Activated T-cell treated with anti-CD3 and anti-CD28 coated beads, Interleukin-2, amount 50 U/mL, for 24 hours (primary cell): ENCODE results near the gene NAV2.
A peak's percentile ranks its signal among the peaks of the same experiment; 100 is the strongest.

Source experiments
- DNase-seq: peaks from one replicate; pipeline ENCODE4 v3.0.0-alpha.2; 2020
- H3K27ac Mint-ChIP-seq: 2 replicates; pipeline ENCODE4 v1.8.0; 2020; ENCODE audit warnings: mild to moderate bottlenecking, mixed read lengths
- H3K27me3 Mint-ChIP-seq: 2 replicates; pipeline ENCODE4 v1.8.0; 2020; ENCODE audit warnings: mixed read lengths
- H3K36me3 Mint-ChIP-seq: 2 replicates; pipeline ENCODE4 v1.8.0; 2020; ENCODE audit warnings: low read depth, mixed read lengths
- H3K4me1 Mint-ChIP-seq: 2 replicates; pipeline ENCODE4 v1.8.0; 2020; ENCODE audit warnings: low read depth, mixed read lengths
- H3K4me3 Mint-ChIP-seq: 2 replicates; pipeline ENCODE4 v1.8.0; 2020; ENCODE audit warnings: mild to moderate bottlenecking, moderate library complexity, mixed read lengths
- H3K9me3 Mint-ChIP-seq: 2 replicates; pipeline ENCODE4 v1.8.0; 2020; ENCODE audit warnings: mixed read lengths

The NAV2 gene

GRCh38 chr11:19712281-19713195 lies at the start of gene NAV2:
NAV2 (plus strand) TSS chr11:19712837; CDS start chr11:19713696, 859 bp downstream.
- no peaks in the 10 kb centered on the region for H3K36me3 Mint-ChIP-seq
- peaks cover 25% of the 10 kb centered on the region for H3K4me1 Mint-ChIP-seq
- peaks cover 53% of the 10 kb centered on the region for H3K27me3 Mint-ChIP-seq
- peak within 1 kb of the TSS; percentile 79 for H3K4me3 Mint-ChIP-seq
- DNase-seq: peak; percentile 82
- H3K9me3 Mint-ChIP-seq: no peaks in the 10 kb centered on the region
- peak within 1 kb of the TSS; percentile 82 for H3K27ac Mint-ChIP-seq

- H3K27ac Mint-ChIP-seq: no peak overlapping the region
- no peak overlapping the region for H3K4me3 Mint-ChIP-seq
- H3K36me3 Mint-ChIP-seq: no peaks in the 10 kb centered on the region
- DNase-seq: no peak
- H3K27me3 Mint-ChIP-seq: no peaks in the 10 kb centered on the region
- no peaks in the 10 kb centered on the region for H3K9me3 Mint-ChIP-seq
- peaks cover 12% of the 10 kb centered on the region for H3K4me1 Mint-ChIP-seq
Measured at GRCh38 chr11:19663206-19663605, 49.4 kb upstream of the NAV2 start.

GRCh38 chr11:19664886-19665548 lies 47.6 kb upstream of the NAV2 start:
- H3K27me3 Mint-ChIP-seq: no peaks in the 10 kb centered on the region
- H3K27ac Mint-ChIP-seq: no peak overlapping the region
- no peak for DNase-seq
- H3K36me3 Mint-ChIP-seq: no peaks in the 10 kb centered on the region
- H3K9me3 Mint-ChIP-seq: no peaks in the 10 kb centered on the region
- no peak overlapping the region for H3K4me3 Mint-ChIP-seq
- peaks cover 5% of the 10 kb centered on the region for H3K4me1 Mint-ChIP-seq

GRCh38 chr11:19666951-19667350 lies 45.7 kb upstream of the NAV2 start:
- H3K27me3 Mint-ChIP-seq: peaks cover 3% of the 10 kb centered on the region
- no peak overlapping the region for H3K4me3 Mint-ChIP-seq
- no peak overlapping the region for H3K27ac Mint-ChIP-seq
- H3K36me3 Mint-ChIP-seq: no peaks in the 10 kb centered on the region
- no peak for DNase-seq
- H3K4me1 Mint-ChIP-seq: no peaks in the 10 kb centered on the region
- no peaks in the 10 kb centered on the region for H3K9me3 Mint-ChIP-seq

- Mint-ChIP-seq H3K4me3 (no peak overlapping the region), H3K36me3 (no peaks in the 10 kb centered on the region), H3K9me3 (no peaks in the 10 kb centered on the region), H3K27me3 (peaks cover 3% of the 10 kb centered on the region), H3K27ac (no peak overlapping the region), H3K4me1 (no peaks in the 10 kb centered on the region)
- DNase-seq: no peak
Measured at GRCh38 chr11:19669511-19669910, 43.1 kb upstream of the NAV2 start.

- Mint-ChIP-seq H3K9me3 (no peaks in the 10 kb centered on the region), H3K27ac (no peak overlapping the region), H3K36me3 (no peaks in the 10 kb centered on the region), H3K27me3 (peaks cover 3% of the 10 kb centered on the region), H3K4me3 (no peak overlapping the region), H3K4me1 (peaks cover 4% of the 10 kb centered on the region)
- DNase-seq: no peak
Measured at GRCh38 chr11:19670030-19670791, 42.4 kb upstream of the NAV2 start.

GRCh38 chr11:19672586-19673206 lies 39.9 kb upstream of the NAV2 start:
- Mint-ChIP-seq H3K36me3 (no peaks in the 10 kb centered on the region), H3K27me3 (peaks cover 3% of the 10 kb centered on the region), H3K27ac (no peak overlapping the region), H3K4me3 (no peak overlapping the region), H3K9me3 (no peaks in the 10 kb centered on the region), H3K4me1 (peaks cover 9% of the 10 kb centered on the region)
- no peak for DNase-seq

- no peak overlapping the region for H3K27ac Mint-ChIP-seq
- no peak overlapping the region for H3K4me3 Mint-ChIP-seq
- H3K36me3 Mint-ChIP-seq: no peaks in the 10 kb centered on the region
- no peak for DNase-seq
- peaks cover 9% of the 10 kb centered on the region for H3K4me1 Mint-ChIP-seq
- H3K9me3 Mint-ChIP-seq: no peaks in the 10 kb centered on the region
- peaks cover 3% of the 10 kb centered on the region for H3K27me3 Mint-ChIP-seq
Measured at GRCh38 chr11:19673924-19674729, 38.5 kb upstream of the NAV2 start.

- Mint-ChIP-seq H3K4me1 (peaks cover 9% of the 10 kb centered on the region), H3K27me3 (peaks cover 3% of the 10 kb centered on the region), H3K36me3 (no peaks in the 10 kb centered on the region), H3K4me3 (no peak overlapping the region), H3K27ac (no peak overlapping the region), H3K9me3 (no peaks in the 10 kb centered on the region)
- no peak for DNase-seq
Measured at GRCh38 chr11:19674836-19675235, 37.8 kb upstream of the NAV2 start.

- H3K27ac Mint-ChIP-seq: no peak overlapping the region
- peaks cover 9% of the 10 kb centered on the region for H3K4me1 Mint-ChIP-seq
Measured at GRCh38 chr11:19675397-19675796, 37.2 kb upstream of the NAV2 start.

GRCh38 chr11:19676475-19677380 lies 35.9 kb upstream of the NAV2 start:
- H3K27me3 Mint-ChIP-seq: peaks cover 10% of the 10 kb centered on the region
- no peak overlapping the region for H3K27ac Mint-ChIP-seq
- peaks cover 9% of the 10 kb centered on the region for H3K4me1 Mint-ChIP-seq
- no peaks in the 10 kb centered on the region for H3K36me3 Mint-ChIP-seq
- DNase-seq: no peak
- H3K4me3 Mint-ChIP-seq: no peak overlapping the region
- no peaks in the 10 kb centered on the region for H3K9me3 Mint-ChIP-seq

More at GRCh38 chr11:19675397-19675796, 37.2 kb upstream of the NAV2 start:
- H3K36me3 Mint-ChIP-seq: no peaks in the 10 kb centered on the region
- H3K4me3 Mint-ChIP-seq: no peak overlapping the region
- H3K27me3 Mint-ChIP-seq: peaks cover 3% of the 10 kb centered on the region
- no peaks in the 10 kb centered on the region for H3K9me3 Mint-ChIP-seq
- no peak for DNase-seq

- peaks cover 9% of the 10 kb centered on the region for H3K4me1 Mint-ChIP-seq
- H3K36me3 Mint-ChIP-seq: no peaks in the 10 kb centered on the region
- H3K9me3 Mint-ChIP-seq: no peaks in the 10 kb centered on the region
- H3K27me3 Mint-ChIP-seq: peaks cover 7% of the 10 kb centered on the region
- H3K27ac Mint-ChIP-seq: no peak overlapping the region
- no peak for DNase-seq
- no peak overlapping the region for H3K4me3 Mint-ChIP-seq
Measured at GRCh38 chr11:19677381-19678080, 35.1 kb upstream of the NAV2 start.
